SU-DHL-6 (cell line): ENCODE measurements around the gene GNB3.
A peak's percentile ranks its signal among the peaks of the same experiment; 100 is the strongest.

Source experiments
- H2AFZ ChIP-seq: fragments of 200-600 bp; sonication (generic); 2 replicates; pipeline ENCODE4 v1.6.1; 2014; ENCODE audit warnings: low read depth, mild to moderate bottlenecking, moderate library complexity, mixed read lengths, antibody characterized with exemption, low read length; ENCODE audit not compliant: severe bottlenecking
- H3F3A ChIP-seq: fragments of 200-600 bp; shearing (Covaris generic); 2 replicates; pipeline ENCODE4 v1.6.0; 2016; ENCODE audit warnings: antibody characterized with exemption, mild to moderate bottlenecking; ENCODE audit not compliant: insufficient read depth
- H3K27ac ChIP-seq: fragments of 200-600 bp; sonication (generic); 2 replicates; pipeline ENCODE4 v1.5.1; 2016; ENCODE audit warnings: low read depth, mild to moderate bottlenecking, low read length, moderate library complexity, mixed read lengths
- H3K27me3 ChIP-seq: fragments of 200-600 bp; sonication (generic), shearing (Covaris generic); 2 replicates; pipeline ENCODE4 v1.6.0; 2014; ENCODE audit warnings: mild to moderate bottlenecking, low read length
- H3K36me3 ChIP-seq: fragments of 200-600 bp; sonication (generic); 2 replicates; pipeline ENCODE4 v1.6.1; 2014; ENCODE audit warnings: mild to moderate bottlenecking, low read length, mixed read lengths
- H3K4me2 ChIP-seq: fragments of 300-600, 200-600 bp; shearing (Covaris generic), sonication (generic); 2 replicates; pipeline ENCODE4 v1.6.0; 2014; ENCODE audit warnings: low read length, low read depth, mild to moderate bottlenecking; ENCODE audit not compliant: poor library complexity, severe bottlenecking
- H3K4me3 ChIP-seq: fragments of 200-600 bp; sonication (generic); 2 replicates; pipeline ENCODE4 v1.5.1; 2014; ENCODE audit warnings: antibody characterized with exemption, low read length, mild to moderate bottlenecking, mixed read lengths; ENCODE audit not compliant: insufficient read depth, poor library complexity, severe bottlenecking
- H3K79me2 ChIP-seq: fragments of 200-600 bp; sonication (generic); 2 replicates; pipeline ENCODE4 v1.6.1; 2014; ENCODE audit warnings: mild to moderate bottlenecking, low read length, moderate library complexity; ENCODE audit not compliant: insufficient read depth
- H3K9ac ChIP-seq: fragments of 200-600 bp; sonication (generic); 2 replicates; pipeline ENCODE4 v1.7.0; 2014; ENCODE audit warnings: mild to moderate bottlenecking, low read length
- H3K9me2 ChIP-seq: fragments of 200-600 bp; sonication (generic); replicated peaks from 2 replicates; pipeline ENCODE4 v1.6.1; 2014; ENCODE audit warnings: low read length; ENCODE audit not compliant: insufficient read depth
- H3K9me3 ChIP-seq: fragments of 200-600 bp; sonication (generic); 2 replicates; pipeline ENCODE4 v1.6.1; 2014; ENCODE audit warnings: low read length, mixed read lengths; ENCODE audit not compliant: insufficient read depth
- H4K20me1 ChIP-seq: fragments of 200-600 bp; sonication (generic); 2 replicates; pipeline ENCODE4 v1.6.1; 2014; ENCODE audit warnings: low read depth, mild to moderate bottlenecking, antibody characterized with exemption, low read length, moderate library complexity, mixed read lengths
- CTCF ChIP-seq: fragments of 200-600 bp; sonication (generic); IDR thresholded peaks from one replicate; pipeline ENCODE4 v1.5.1; 2017; ENCODE audit warnings: antibody characterized with exemption, mild to moderate bottlenecking, low read length, moderate library complexity; ENCODE audit not compliant: insufficient read depth, poor library complexity, severe bottlenecking
- EZH2phosphoT487 ChIP-seq: fragments of 200-600 bp; sonication (generic), shearing (Covaris generic); conservative IDR thresholded peaks from 2 replicates; pipeline ENCODE4 v1.6.1; 2018; ENCODE audit warnings: mild to moderate bottlenecking, antibody characterized with exemption, low read length, moderate library complexity, mixed read lengths

The GNB3 gene

GRCh38 chr12:6849427-6849826 is 8.7 kb downstream of the GNB3 start:
- Histone ChIP-seq H3K4me2 (peak overlapping the region; percentile 73), H3K27ac (no peak overlapping the region), H2AFZ (no peak overlapping the region), H3K36me3 (no peaks in the 10 kb centered on the region), H3K79me2 (peaks cover 34% of the 10 kb centered on the region), H3K4me3 (no peak overlapping the region), H3K9me2 (no peaks in the 10 kb centered on the region), H4K20me1 (no peaks in the 10 kb centered on the region), H3K9ac (0 out of 2 replicates have a peak overlapping the region, but pooled peaks have one; percentile 93), H3K9me3 (no peaks in the 10 kb centered on the region), H3K27me3 (no peaks in the 10 kb centered on the region), H3F3A (peaks cover 9% of the 10 kb centered on the region; the same call in 1 of the 2 replicates)
- TF ChIP-seq EZH2phosphoT487: no peak

- no peaks in the 10 kb centered on the region for H3K36me3 ChIP-seq
- H3K27ac ChIP-seq: peak overlapping the region; percentile 83
Measured at GRCh38 chr12:6849976-6850560, 9.3 kb downstream of the GNB3 start.

GRCh38 chr12:6850796-6851152 is 10.0 kb downstream of the GNB3 start:
- H3K9me2 ChIP-seq: no peaks in the 10 kb centered on the region
- H3K36me3 ChIP-seq: no peaks in the 10 kb centered on the region
- no peaks in the 10 kb centered on the region for H3K9me3 ChIP-seq
- H3K4me3 ChIP-seq: peak overlapping the region; percentile 87
- peak overlapping the region; percentile 83 for H3K27ac ChIP-seq
- TF ChIP-seq CTCF: no peak
- TF ChIP-seq EZH2phosphoT487: no peak
- H3K27me3 ChIP-seq: no peaks in the 10 kb centered on the region
- peak overlapping the region; percentile 13 for H2AFZ ChIP-seq
- no peaks in the 10 kb centered on the region for H4K20me1 ChIP-seq
- peak overlapping the region; percentile 93 for H3K9ac ChIP-seq
- H3K79me2 ChIP-seq: peaks cover 40% of the 10 kb centered on the region
- H3F3A ChIP-seq: 0 out of 2 replicates have a peak, but pooled peaks cover 4% of the 10 kb centered on the region
- peak overlapping the region; percentile 73 for H3K4me2 ChIP-seq

More at GRCh38 chr12:6849976-6850560, 9.3 kb downstream of the GNB3 start:
- H2AFZ ChIP-seq: no peak overlapping the region
- peaks cover 5% of the 10 kb centered on the region; the same call in 1 of the 2 replicates for H3F3A ChIP-seq
- H3K9me2 ChIP-seq: no peaks in the 10 kb centered on the region
- no peak for TF ChIP-seq EZH2phosphoT487
- TF ChIP-seq CTCF: no peak
- no peaks in the 10 kb centered on the region for H3K9me3 ChIP-seq
- H3K27me3 ChIP-seq: no peaks in the 10 kb centered on the region
- peak overlapping the region; percentile 73 for H3K4me2 ChIP-seq
- H4K20me1 ChIP-seq: no peaks in the 10 kb centered on the region
- H3K9ac ChIP-seq: peak overlapping the region; percentile 93
- peak overlapping the region; percentile 87 for H3K4me3 ChIP-seq
- peaks cover 38% of the 10 kb centered on the region for H3K79me2 ChIP-seq
